Esophagus squamous epithelium (tissue), 5 donors: ENCODE measurements around the gene ITGB2. TPM values are rescaled to one million over a fixed set of nuclear protein-coding genes. Genes with fewer than 3 reads are reported as not detected.

Experiments used
- DNase-seq: peaks from one replicate; lab custom pipeline; 2025; lab: John Stamatoyannopoulos, UW
- H3K27ac ChIP-seq, 4 donors: fragments of 200-600 bp; sonication (generic); one replicate each; pipeline ENCODE4 v1.5.1; 2016 to 2019; ENCODE audit warnings: mild to moderate bottlenecking in 1 of 4
- H3K27me3 ChIP-seq, 4 donors: fragments of 200-600 bp; sonication (generic); 1 replicate in 3 of 4; 2 replicates in 1 of 4; pipeline versions ENCODE4 v1.5.1 to v1.6.0; 2017 to 2021; ENCODE audit warnings: antibody characterized with exemption in 1 of 4
- H3K36me3 ChIP-seq, 3 donors: fragments of 200-600 bp; sonication (generic); one replicate each; pipeline ENCODE4 v1.5.1; 2016 to 2019
- H3K4me1 ChIP-seq, 3 donors: fragments of 200-600 bp; sonication (generic); one replicate each; pipeline ENCODE4 v1.5.1; 2017 to 2019
- H3K4me3 ChIP-seq, 4 donors: fragments of 200-600 bp; sonication (generic); 1 replicate in 3 of 4; 2 replicates in 1 of 4; pipeline ENCODE4 v1.5.1; 2016 to 2019; ENCODE audit warnings: mild to moderate bottlenecking in 2 of 4, moderate library complexity in 1 of 4
- H3K9me3 ChIP-seq, 3 donors: fragments of 200-600 bp; sonication (generic); one replicate each; pipeline ENCODE4 v1.5.1; 2016 to 2019
- POLR2A ChIP-seq, 4 donors: fragments of 450-650 bp; IDR thresholded peaks; one replicate each; pipeline ENCODE4 v1.6.1; 2017; ENCODE audit warnings: antibody characterized with exemption in 4 of 4, mild to moderate bottlenecking in 4 of 4, moderate library complexity in 3 of 4
- WGBS, 2 donors: methylation state at CpG; one replicate each; pipeline ENCODE4 v1.1.5; 2018; 5-methylcytosine and 5-hydroxymethylcytosine counted together
- intact Hi-C: fragments of 100-400 bp; cut with DNase I; formaldehyde crosslinking; loops from one replicate; pipeline ENCODE4 v1.15.0; 2022
- total RNA-seq, 4 donors: library from RNA; depleted of rRNA; stranded (reverse); fragments of >200 nt; gene quantifications; one replicate each; pipeline ENCODE4 v1.1.0, GENCODE V29; 2016
- TF ChIP-seq, protein P1 (sequence below), 6 experiments: fragments of 450-650 bp in 4 of 6; fragments of 200-600 bp in 2 of 6; sonication (generic) in 2 of 6; IDR thresholded peaks; one replicate each; pipeline ENCODE4 v1.5.1; 2016 to 2019; ENCODE audit warnings: antibody characterized with exemption in 6 of 6, mild to moderate bottlenecking in 4 of 6, moderate library complexity in 4 of 6
- donor health status: DM: yes; HTN: yes; CAD: no.

The ITGB2 gene
- total RNA-seq, 4 donors from 2014 or later, result 6.6 to 47.1 (median 18.5) TPM

GRCh38 chr21:44847261-44848056 lies 73.2 kb downstream of the ITGB2 start:
- 79 to 88% methylated on average over 11 to 12 of the region's 24 CpGs for WGBS, 2 donors
- TF ChIP-seq POLR2A (IDR thresholded peaks at IDR 0.05), result no peak
- TF ChIP-seq, protein P1, sequence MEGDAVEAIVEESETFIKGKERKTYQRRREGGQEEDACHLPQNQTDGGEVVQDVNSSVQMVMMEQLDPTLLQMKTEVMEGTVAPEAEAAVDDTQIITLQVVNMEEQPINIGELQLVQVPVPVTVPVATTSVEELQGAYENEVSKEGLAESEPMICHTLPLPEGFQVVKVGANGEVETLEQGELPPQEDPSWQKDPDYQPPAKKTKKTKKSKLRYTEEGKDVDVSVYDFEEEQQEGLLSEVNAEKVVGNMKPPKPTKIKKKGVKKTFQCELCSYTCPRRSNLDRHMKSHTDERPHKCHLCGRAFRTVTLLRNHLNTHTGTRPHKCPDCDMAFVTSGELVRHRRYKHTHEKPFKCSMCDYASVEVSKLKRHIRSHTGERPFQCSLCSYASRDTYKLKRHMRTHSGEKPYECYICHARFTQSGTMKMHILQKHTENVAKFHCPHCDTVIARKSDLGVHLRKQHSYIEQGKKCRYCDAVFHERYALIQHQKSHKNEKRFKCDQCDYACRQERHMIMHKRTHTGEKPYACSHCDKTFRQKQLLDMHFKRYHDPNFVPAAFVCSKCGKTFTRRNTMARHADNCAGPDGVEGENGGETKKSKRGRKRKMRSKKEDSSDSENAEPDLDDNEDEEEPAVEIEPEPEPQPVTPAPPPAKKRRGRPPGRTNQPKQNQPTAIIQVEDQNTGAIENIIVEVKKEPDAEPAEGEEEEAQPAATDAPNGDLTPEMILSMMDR (IDR thresholded peaks at IDR 0.05), result no peak
- no peak for DNase-seq
- no peak overlapping the region for H3K4me3 ChIP-seq
- peaks cover 0 to 35% (median 0%) of the 10 kb centered on the region in 4 donors for H3K27me3 ChIP-seq
- peaks cover 24 to 42% (median 24%) of the 10 kb centered on the region in 3 donors for H3K36me3 ChIP-seq
- peaks cover 13 to 23% (median 17%) of the 10 kb centered on the region in 3 donors for H3K4me1 ChIP-seq
- H3K9me3 ChIP-seq, result no peaks in the 10 kb centered on the region
- H3K27ac ChIP-seq, result no peak overlapping the region
- intact Hi-C loops, result no loop called here

- no peak for DNase-seq
- H3K9me3 ChIP-seq, result no peaks in the 10 kb centered on the region
- peak overlapping the region in 2 of 4 donors; percentile 37 to 61 for H3K4me3 ChIP-seq
- peak overlapping the region in 1 of 4 donors; percentile 50 for H3K27ac ChIP-seq
- H3K4me1 ChIP-seq, result peaks cover 13 to 23% (median 17%) of the 10 kb centered on the region in 3 donors
- TF ChIP-seq, protein P1 (IDR thresholded peaks at IDR 0.05), result no peak
- no peak for TF ChIP-seq POLR2A (IDR thresholded peaks at IDR 0.05)
- WGBS, 2 donors, result 22 to 23% methylated on average over 15 to 20 of the region's 27 CpGs
- peaks cover 24 to 34% (median 24%) of the 10 kb centered on the region in 3 donors for H3K36me3 ChIP-seq
- intact Hi-C loops, result no loop called here
- H3K27me3 ChIP-seq, result peaks cover 0 to 43% (median 0%) of the 10 kb centered on the region in 4 donors
These were observed 74.0 kb downstream of the ITGB2 start for GRCh38 chr21:44846485-44847260.

DNA sequence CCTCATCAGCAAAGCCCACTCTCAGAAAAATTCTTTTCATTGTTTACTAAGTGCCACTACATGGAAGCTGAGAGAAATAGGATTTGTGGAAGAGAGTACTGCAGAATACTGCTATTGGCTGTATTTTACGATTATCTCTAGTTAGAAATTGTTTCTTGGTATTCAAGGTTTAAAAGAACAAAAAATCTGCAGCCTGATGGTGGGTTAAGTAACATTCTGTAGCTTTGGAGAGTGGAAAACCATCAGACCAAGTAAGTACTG lies 74.5 kb downstream of the ITGB2 start:
- H3K4me1 ChIP-seq, result peaks cover 13 to 23% (median 17%) of the 10 kb centered on the region in 3 donors
- no peak for DNase-seq
- intact Hi-C loops, result no loop called here
- H3K9me3 ChIP-seq, result no peaks in the 10 kb centered on the region
- peaks cover 21 to 29% (median 21%) of the 10 kb centered on the region in 3 donors for H3K36me3 ChIP-seq
- 11 to 20% methylated on average over 1 of the region's 1 CpG for WGBS, 2 donors
- peak overlapping the region in 3 of 4 donors; percentile 26 to 61 (median 37) for H3K4me3 ChIP-seq
- H3K27ac ChIP-seq, result peak overlapping the region; percentile 3 to 50 (median 33)
- peaks cover 0 to 48% (median 0%) of the 10 kb centered on the region in 4 donors for H3K27me3 ChIP-seq
- TF ChIP-seq, protein P1 (IDR thresholded peaks at IDR 0.05), result no peak
- no peak for TF ChIP-seq POLR2A (IDR thresholded peaks at IDR 0.05)

- 9 to 23% methylated on average over 4 to 17 of the region's 34 CpGs for WGBS, 2 donors
- Histone ChIP-seq H3K9me3 (no peaks in the 10 kb centered on the region), H3K36me3 (peaks cover 15 to 24% (median 17%) of the 10 kb centered on the region in 3 donors), H3K27me3 (peaks cover 0 to 54% (median 0%) of the 10 kb centered on the region in 4 donors), H3K4me1 (peaks cover 13 to 23% (median 17%) of the 10 kb centered on the region in 3 donors), H3K27ac (peak overlapping the region; percentile 3 to 50 (median 33)), H3K4me3 (peak overlapping the region in 3 of 4 donors; percentile 26 to 61 (median 37))
- TF ChIP-seq, protein P1 (IDR thresholded peaks at IDR 0.05), result peak in 3 of 6 experiments; percentile 5 to 11 (median 8)
- TF ChIP-seq POLR2A (IDR thresholded peaks at IDR 0.05), result no peak
- intact Hi-C loops, result no loop called here
- no peak for DNase-seq
These were observed 75.1 kb downstream of the ITGB2 start for GRCh38 chr21:44845418-44846223.
